HPDE6-E6E7 (cell line): ENCODE results near the gene ATXN1.
"Not testable (repeated sequence)": the region's sequence is repeated elsewhere in the genome, so short reads cannot be mapped to it uniquely, and the experiment has no call there.

Experiments
- DNase-seq: peaks from one replicate; pipeline ENCODE4 v3.0.0; 2011; ENCODE audit warnings: missing footprints; ENCODE audit errors: extremely low spot score

The ATXN1 gene

GRCh38 chr6:16414205-16414604 lies 347.1 kb downstream of the ATXN1 start:
- no peak for DNase-seq

GRCh38 chr6:16413399-16413798 lies 347.9 kb downstream of the ATXN1 start:
- no peak for DNase-seq

- no peak for DNase-seq
Measured at GRCh38 chr6:16412982-16413381, 348.3 kb downstream of the ATXN1 start.

- DNase-seq, result no peak
Measured at GRCh38 chr6:16412171-16412570, 349.1 kb downstream of the ATXN1 start.

GRCh38 chr6:16409531-16410441 lies 351.5 kb downstream of the ATXN1 start:
- peak; percentile 39 for DNase-seq

- no peak for DNase-seq
Measured at GRCh38 chr6:16408766-16409165, 352.5 kb downstream of the ATXN1 start.

- DNase-seq, result no peak
Measured at GRCh38 chr6:16406966-16407365, 354.3 kb downstream of the ATXN1 start.

- DNase-seq, result not testable (repeated sequence)
Measured at GRCh38 chr6:16406538-16406937, 354.7 kb downstream of the ATXN1 start.

GRCh38 chr6:16405375-16405774 lies 355.9 kb downstream of the ATXN1 start:
- DNase-seq, result no peak

- no peak for DNase-seq
Measured at GRCh38 chr6:16404456-16404855, 356.8 kb downstream of the ATXN1 start.

GRCh38 chr6:16403831-16404230 lies 357.4 kb downstream of the ATXN1 start:
- no peak for DNase-seq

- no peak for DNase-seq
Measured at GRCh38 chr6:16402581-16402900, 358.7 kb downstream of the ATXN1 start.

GRCh38 chr6:16400248-16400760 lies 361.0 kb downstream of the ATXN1 start:
- DNase-seq, result no peak

- no peak for DNase-seq
Measured at GRCh38 chr6:16399695-16400094, 361.6 kb downstream of the ATXN1 start.

GRCh38 chr6:16399158-16399557 lies 362.1 kb downstream of the ATXN1 start:
- no peak for DNase-seq

- DNase-seq, result no peak
Measured at GRCh38 chr6:16398587-16398986, 362.7 kb downstream of the ATXN1 start.

- no peak for DNase-seq
Measured at GRCh38 chr6:16397623-16398022, 363.6 kb downstream of the ATXN1 start.

- no peak for DNase-seq
Measured at GRCh38 chr6:16396497-16397319, 364.6 kb downstream of the ATXN1 start.

- no peak for DNase-seq
Measured at GRCh38 chr6:16394632-16395031, 366.6 kb downstream of the ATXN1 start.

- no peak for DNase-seq
Measured at GRCh38 chr6:16393326-16393725, 367.9 kb downstream of the ATXN1 start.

GRCh38 chr6:16392010-16392409 lies 369.2 kb downstream of the ATXN1 start:
- no peak for DNase-seq

- no peak for DNase-seq
Measured at GRCh38 chr6:16391451-16391912, 369.8 kb downstream of the ATXN1 start.
